DND-41 (cell line): ENCODE measurements around the gene TNC.

Experiments
- ATAC-seq: fragments of 200-7000 bp; cut with Tn5 transposase; 3 replicates; pipeline ENCODE4 v1.9.1; 2021; ENCODE audit warnings: low read depth; ENCODE audit not compliant: insufficient read depth
- DNase-seq: peaks from one replicate; pipeline ENCODE4 v3.0.0-alpha.2; 2020
- H2AFZ ChIP-seq: 2 replicates; pipeline ENCODE4 v1.6.0; 2012; ENCODE audit warnings: low read depth, low read length
- H3K27ac ChIP-seq: 2 replicates; pipeline ENCODE4 v1.5.1; 2012; ENCODE audit warnings: low read length, inconsistent platforms
- H3K27me3 ChIP-seq: fragments of 200-600 bp; sonication (generic); 2 replicates; pipeline ENCODE4 v1.6.0; 2012; ENCODE audit warnings: low read length, mild to moderate bottlenecking, inconsistent platforms; ENCODE audit not compliant: insufficient read depth, poor library complexity
- H3K36me3 ChIP-seq: 2 replicates; pipeline ENCODE4 v1.5.1; 2012; ENCODE audit warnings: low read length, inconsistent platforms; ENCODE audit not compliant: insufficient read depth
- H3K4me1 ChIP-seq: 2 replicates; pipeline ENCODE4 v1.5.1; 2012; ENCODE audit warnings: mild to moderate bottlenecking, low read length; ENCODE audit not compliant: insufficient read depth
- H3K4me2 ChIP-seq: 2 replicates; pipeline ENCODE4 v1.6.0; 2012; ENCODE audit warnings: mild to moderate bottlenecking, moderate library complexity, low read length, inconsistent platforms; ENCODE audit not compliant: insufficient read depth
- H3K4me3 ChIP-seq, 2 experiments: fragments of 200-600 bp in 1 of 2; shearing (Covaris generic) in 1 of 2; 2 replicates each; pipeline ENCODE4 v1.5.1; 2012 to 2016; ENCODE audit warnings: inconsistent platforms in 2 of 2, low read length in 2 of 2, mild to moderate bottlenecking in 2 of 2, low read depth in 1 of 2, moderate library complexity in 1 of 2
- H3K79me2 ChIP-seq: 2 replicates; pipeline ENCODE4 v1.6.0; 2012; ENCODE audit warnings: low read length, inconsistent platforms; ENCODE audit not compliant: insufficient read depth
- H3K9ac ChIP-seq: 2 replicates; pipeline ENCODE4 v1.6.0; 2012; ENCODE audit warnings: low read depth, mild to moderate bottlenecking, inconsistent platforms, low read length, moderate library complexity
- H3K9me3 ChIP-seq: 2 replicates; pipeline ENCODE4 v1.5.1; 2012; ENCODE audit warnings: low read length, moderate library complexity, mild to moderate bottlenecking, inconsistent platforms; ENCODE audit not compliant: insufficient read depth, severe bottlenecking
- H4K20me1 ChIP-seq: 2 replicates; pipeline ENCODE4 v1.6.0; 2012; ENCODE audit warnings: low read length; ENCODE audit not compliant: insufficient read depth
- CTCF ChIP-seq: IDR thresholded peaks from 2 replicates; pipeline ENCODE4 v1.5.1; 2012; ENCODE audit warnings: borderline replicate concordance, low read length, moderate library complexity, mild to moderate bottlenecking; ENCODE audit not compliant: poor library complexity, severe bottlenecking; ENCODE audit errors: extremely low read depth
- EZH2 ChIP-seq: IDR thresholded peaks from 3 replicates; pipeline ENCODE4 v1.6.1; 2012; ENCODE audit warnings: borderline replicate concordance, low read depth, mild to moderate bottlenecking, moderate library complexity, low read length, inconsistent platforms; ENCODE audit not compliant: severe bottlenecking

The TNC gene

GRCh38 chr9:115144706-115145105 lies 26.7 kb upstream of the TNC start:
- H3K4me1 ChIP-seq, result peaks cover 49% of the 10 kb centered on the region
- DNase-seq (peak; percentile 52), ATAC-seq (peak; percentile 72)
- H3K27ac ChIP-seq, result peak overlapping the region; percentile 59; the same call in 1 of the 2 replicates
- no peak overlapping the region for H3K4me3 ChIP-seq
- H3K27me3 ChIP-seq, result no peaks in the 10 kb centered on the region
- H3K4me2 ChIP-seq, result no peak overlapping the region
- H3K9me3 ChIP-seq, result no peaks in the 10 kb centered on the region
- no peak overlapping the region for H3K9ac ChIP-seq
- no peaks in the 10 kb centered on the region for H4K20me1 ChIP-seq
- no peak overlapping the region for H2AFZ ChIP-seq
- H3K79me2 ChIP-seq, result no peaks in the 10 kb centered on the region
- no peak for TF ChIP-seq EZH2
- peak; percentile 20 for TF ChIP-seq CTCF
- H3K36me3 ChIP-seq, result no peaks in the 10 kb centered on the region

GRCh38 chr9:115143689-115144088 lies 25.7 kb upstream of the TNC start:
- H3K4me2 ChIP-seq, result no peak overlapping the region
- H3K27me3 ChIP-seq, result no peaks in the 10 kb centered on the region
- H3K36me3 ChIP-seq, result no peaks in the 10 kb centered on the region
- H3K27ac ChIP-seq, result peak overlapping the region; percentile 2; the same call in 1 of the 2 replicates
- no peak overlapping the region for H3K9ac ChIP-seq
- no peaks in the 10 kb centered on the region for H4K20me1 ChIP-seq
- no peak overlapping the region for H3K4me3 ChIP-seq
- no peaks in the 10 kb centered on the region for H3K79me2 ChIP-seq
- H3K4me1 ChIP-seq, result peaks cover 49% of the 10 kb centered on the region
- no peak for ATAC-seq
- DNase-seq, result no peak
- TF ChIP-seq CTCF, result no peak
- TF ChIP-seq EZH2, result no peak
- no peaks in the 10 kb centered on the region for H3K9me3 ChIP-seq
- no peak overlapping the region for H2AFZ ChIP-seq

- Histone ChIP-seq H3K79me2 (no peaks in the 10 kb centered on the region), H3K4me2 (peak overlapping the region; percentile 46), H3K4me1 (peaks cover 49% of the 10 kb centered on the region), H4K20me1 (no peaks in the 10 kb centered on the region), H2AFZ (peak overlapping the region; percentile 39; the same call in 1 of the 2 replicates), H3K9ac (peak overlapping the region; percentile 19), H3K36me3 (no peaks in the 10 kb centered on the region), H3K27me3 (no peaks in the 10 kb centered on the region), H3K4me3 (0 out of 4 replicates have a peak overlapping the region, but pooled peaks of 1 of the 2 experiments have one; percentile 6), H3K9me3 (no peaks in the 10 kb centered on the region), H3K27ac (peak overlapping the region; percentile 86)
- ATAC-seq (peak; percentile 64), DNase-seq (peak; percentile 9)
- TF ChIP-seq EZH2 (no peak), CTCF (no peak)
Observed at GRCh38 chr9:115142517-115143270, 24.7 kb upstream of the TNC start.
